HepG2 (cell line): ENCODE results near the gene LAX1. TPM values are rescaled to one million over a fixed set of nuclear protein-coding genes. Genes with fewer than 3 reads are reported as not detected.

Source experiments
- GABPB1 ChIP-seq: IDR thresholded peaks from 2 replicates; pipeline ENCODE4 v1.6.1; 2016; ENCODE audit warnings: mild to moderate bottlenecking, missing genetic modification reagents, moderate library complexity, missing compliant biosample characterization
- MLXIP ChIP-seq: sonication (generic); formaldehyde crosslinking; IDR thresholded peaks from 2 replicates; pipeline ENCODE4 v1.9.0; 2021; ENCODE audit warnings: missing genetic modification reagents, borderline replicate concordance
- polyA plus RNA-seq, 8 experiments: library from polyadenylated mRNA; depleted of rRNA in 3 of 8; stranded (reverse) in 7 of 8; unstranded in 1 of 8; fragments of >200 nt; fragmentation: Illumina TruSeq in 4 of 8; extraction: Trizol in 4 of 8; gene quantifications; 2 replicates each; pipeline versions ENCODE4 v1.2.1 to v1.2.3, GENCODE V29; 2011 to 2016; ENCODE audit warnings: low read depth in 4 of 8, missing spikeins in 1 of 8, mixed read lengths in 1 of 8; ENCODE audit not compliant: insufficient read depth in 1 of 8
- small RNA-seq, 3 experiments: library from RNA; depleted of rRNA; stranded (forward); fragments of <200 nt; gene quantifications; one replicate each; pipeline ENCODE3, GENCODE V24; 2012; ENCODE audit warnings: low read depth in 2 of 3, low replicate concordance in 1 of 3; ENCODE audit not compliant: insufficient read length in 3 of 3, insufficient read depth in 2 of 3
- total RNA-seq, 5 experiments: library from RNA; depleted of rRNA; stranded (reverse); fragments of >200 nt; fragmentation: Illumina TruSeq; extraction: Trizol; gene quantifications; 2 replicates each; pipeline ENCODE4 v1.2.3, GENCODE V29; 2016; ENCODE audit warnings: low read depth in 1 of 5

Gene LAX1
- total and polyA plus RNA-seq, 2 of the 13 experiments (the other 11 are each of a cell fraction or from before 2014, with no cell fraction given): not detected

- TF ChIP-seq MLXIP (CRISPR knock-in tag): no peak
- no peak for TF ChIP-seq GABPB1 (CRISPR knock-in tag)
- TF ChIP-seq, all 625 proteins: peak for 0
These were observed 58.3 kb downstream of the LAX1 start (continued) for GRCh38 chr1:203823306-203823705.

Small RNA genes lying within 50 kb of the gene (small RNA-seq; reads per million reads assigned to genes)
- 15.0 to 498 (median 256) reads per million in 3 experiments for gene SNORA77
- 0 to 6.8 (median 0.33) reads per million in 3 experiments for gene ZC3H11A

Other genes starting within 250 kb of the LAX1 start
- gene ATP2B4, start 138.4 kb upstream of the LAX1 start, total RNA-seq (2016; rRNA removed; fragmentation: Illumina TruSeq; extraction: Trizol): 6.2 and 12.4 TPM in 2 replicates
- 9.0 and 9.9 TPM in 2 replicates for gene ATP2B4, start 138.4 kb upstream of the LAX1 start, polyA plus RNA-seq (2011; rRNA removed)
- gene ZBED6, start 30.4 kb downstream of the LAX1 start, total RNA-seq (2016; rRNA removed; fragmentation: Illumina TruSeq; extraction: Trizol): 12.5 and 17.2 TPM in 2 replicates
- 6.8 and 9.3 TPM in 2 replicates for gene ZBED6, start 30.4 kb downstream of the LAX1 start, polyA plus RNA-seq (2011; rRNA removed)
- gene ZC3H11A, start 30.4 kb downstream of the LAX1 start, total RNA-seq (2016; rRNA removed; fragmentation: Illumina TruSeq; extraction: Trizol): 56.9 and 78.7 TPM in 2 replicates
- gene ZC3H11A, start 30.4 kb downstream of the LAX1 start, polyA plus RNA-seq (2011; rRNA removed): 59.2 and 59.7 TPM in 2 replicates
- 281 and 397 TPM in 2 replicates for gene SNRPE, start 96.4 kb downstream of the LAX1 start, total RNA-seq (2016; rRNA removed; fragmentation: Illumina TruSeq; extraction: Trizol)
- 99.9 and 146 TPM in 2 replicates for gene SNRPE, start 96.4 kb downstream of the LAX1 start, polyA plus RNA-seq (2011; rRNA removed)